GM18498 (cell line): ENCODE measurements around the gene IGFBP6.

ENCODE experiments used
- ATAC-seq: cut with Tn5 transposase; IDR thresholded peaks from one replicate; pipeline ENCODE4 v1.9.1; 2021; ENCODE audit warnings: mild to moderate bottlenecking, moderate library complexity; ENCODE audit not compliant: unreplicated experiment

IGFBP6 gene

GRCh38 chr12:53097564-53098353 lies at the start of gene IGFBP6:
Gene IGFBP6, plus strand, starts transcription at chr12:53097667. Its CDS starts 51 bp downstream, at chr12:53097718.
- peak; percentile 55 for ATAC-seq

GRCh38 chr12:53048033-53048779 lies 49.3 kb upstream of the IGFBP6 start:
- no peak for ATAC-seq

GRCh38 chr12:53048780-53049401 lies 48.6 kb upstream of the IGFBP6 start:
- ATAC-seq, result no peak

- no peak for ATAC-seq
These were observed 47.7 kb upstream of the IGFBP6 start, which contains the start of gene TNS2 for GRCh38 chr12:53049571-53050318. Gene TNS2, plus strand, starts transcription at chr12:53050065. Its CDS starts 121 bp downstream, at chr12:53050186.

GRCh38 chr12:53050426-53051057 lies 46.9 kb upstream of the IGFBP6 start:
- ATAC-seq, result no peak

- ATAC-seq, result no peak
These were observed 46.2 kb upstream of the IGFBP6 start for GRCh38 chr12:53051058-53051880.

GRCh38 chr12:53051881-53052412 lies 45.5 kb upstream of the IGFBP6 start:
- no peak for ATAC-seq

GRCh38 chr12:53052419-53053217 lies 44.8 kb upstream of the IGFBP6 start:
- no peak for ATAC-seq

GRCh38 chr12:53053218-53054111 lies 44.0 kb upstream of the IGFBP6 start:
- ATAC-seq, result no peak

GRCh38 chr12:53054112-53054878 lies 43.2 kb upstream of the IGFBP6 start:
- peak; percentile 88 for ATAC-seq

GRCh38 chr12:53055471-53056266 lies 41.8 kb upstream of the IGFBP6 start:
- no peak for ATAC-seq

- ATAC-seq, result no peak
These were observed 41.2 kb upstream of the IGFBP6 start for GRCh38 chr12:53056296-53056695.

GRCh38 chr12:53056901-53057300 lies 40.6 kb upstream of the IGFBP6 start:
- no peak for ATAC-seq

GRCh38 chr12:53057816-53058500 lies 39.5 kb upstream of the IGFBP6 start:
- no peak for ATAC-seq

- ATAC-seq, result no peak
These were observed 38.6 kb upstream of the IGFBP6 start for GRCh38 chr12:53058674-53059433.
